GM03348 (cell line): ENCODE data around the gene BMP8A.
A peak's percentile ranks its signal among the peaks of the same experiment; 100 is the strongest.
"Not testable (repeated sequence)": the region's sequence is repeated elsewhere in the genome, so short reads cannot be mapped to it uniquely, and the experiment has no call there.

Experiments
- DNase-seq: peaks from one replicate; pipeline ENCODE4 v3.0.0; 2012; ENCODE audit warnings: low spot score

The BMP8A gene

GRCh38 chr1:39491146-39491921, at the start of gene BMP8A:
BMP8A (plus strand) TSS chr1:39491636; CDS start chr1:39491992, 356 bp downstream.
- DNase-seq = peak; percentile 92

- no peak for DNase-seq
Measured at GRCh38 chr1:39441797-39442196, 49.6 kb upstream of the BMP8A start.

DNA sequence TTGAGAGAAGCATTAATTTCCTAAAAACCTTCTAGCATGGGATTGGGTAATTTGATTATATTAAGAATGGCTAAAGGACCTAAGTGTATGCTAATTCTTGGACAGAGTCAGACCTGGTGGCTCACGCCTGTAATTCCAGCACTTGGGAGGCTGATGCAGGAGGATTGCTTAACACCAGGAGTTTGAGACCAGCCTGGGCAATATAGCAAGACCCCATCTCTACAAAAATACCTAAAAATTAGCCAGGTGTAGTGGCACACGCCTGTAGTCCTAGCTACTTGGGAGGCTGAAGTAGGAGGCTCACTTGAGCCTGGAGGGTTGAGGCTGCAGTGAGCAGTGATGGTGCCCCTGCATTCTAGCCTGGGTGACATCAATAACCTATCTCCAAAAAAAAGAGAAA, 45.9 kb upstream of the BMP8A start:
- no peak for DNase-seq

DNA sequence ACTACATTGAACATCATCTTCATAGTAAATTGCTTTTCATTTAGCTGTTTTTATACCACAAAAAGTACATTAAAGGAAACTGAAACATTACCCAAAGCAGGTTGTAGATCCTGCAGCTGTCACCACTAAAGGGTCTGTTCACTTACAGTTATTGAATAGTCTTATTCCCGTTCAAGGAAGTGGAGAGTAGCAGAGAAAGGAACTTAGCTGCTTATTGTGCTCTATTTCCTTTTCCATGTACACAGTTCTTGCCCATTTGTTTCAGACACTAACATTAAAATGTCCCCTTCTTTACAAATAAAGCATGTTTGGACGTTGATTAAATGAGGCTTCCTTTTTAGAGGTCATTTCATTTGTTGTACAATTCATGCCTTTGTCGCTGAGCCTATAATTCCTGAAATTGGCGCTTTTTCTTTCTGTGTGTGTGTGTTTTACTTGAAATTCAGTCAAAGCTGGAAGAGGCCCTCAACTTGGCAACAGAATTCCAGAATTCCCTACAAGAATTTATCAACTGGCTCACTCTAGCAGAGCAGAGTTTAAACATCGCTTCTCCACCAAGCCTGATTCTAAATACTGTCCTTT, 44.4 kb upstream of the BMP8A start:
- no peak for DNase-seq

GRCh38 chr1:39450041-39450440, 41.4 kb upstream of the BMP8A start:
- not testable (repeated sequence) for DNase-seq

- DNase-seq = no peak
Measured at GRCh38 chr1:39450956-39451606, 40.4 kb upstream of the BMP8A start.

GRCh38 chr1:39452081-39452480, 39.4 kb upstream of the BMP8A start:
- no peak for DNase-seq

DNA sequence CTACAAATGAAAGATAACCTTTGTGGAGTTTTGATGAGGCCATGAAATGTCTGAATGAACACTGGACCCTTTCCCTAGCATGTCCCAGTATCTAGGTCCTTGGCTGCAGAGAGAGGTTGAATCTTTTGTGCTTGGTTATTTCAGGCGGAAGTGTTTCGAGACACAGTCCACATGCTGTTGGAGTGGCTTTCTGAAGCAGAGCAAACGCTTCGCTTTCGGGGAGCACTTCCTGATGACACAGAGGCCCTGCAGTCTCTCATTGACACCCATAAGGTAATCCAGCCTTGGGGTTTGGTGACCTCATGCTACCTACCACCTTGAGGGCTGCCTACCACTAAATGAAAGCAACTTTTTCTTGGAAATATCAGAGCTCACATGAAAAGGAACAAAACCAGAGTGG, 38.9 kb upstream of the BMP8A start:
- no peak for DNase-seq

GRCh38 chr1:39453603-39454002, 37.8 kb upstream of the BMP8A start:
- peak; percentile 37 for DNase-seq

- DNase-seq = no peak
Measured at GRCh38 chr1:39458991-39459390, 32.4 kb upstream of the BMP8A start.

DNA sequence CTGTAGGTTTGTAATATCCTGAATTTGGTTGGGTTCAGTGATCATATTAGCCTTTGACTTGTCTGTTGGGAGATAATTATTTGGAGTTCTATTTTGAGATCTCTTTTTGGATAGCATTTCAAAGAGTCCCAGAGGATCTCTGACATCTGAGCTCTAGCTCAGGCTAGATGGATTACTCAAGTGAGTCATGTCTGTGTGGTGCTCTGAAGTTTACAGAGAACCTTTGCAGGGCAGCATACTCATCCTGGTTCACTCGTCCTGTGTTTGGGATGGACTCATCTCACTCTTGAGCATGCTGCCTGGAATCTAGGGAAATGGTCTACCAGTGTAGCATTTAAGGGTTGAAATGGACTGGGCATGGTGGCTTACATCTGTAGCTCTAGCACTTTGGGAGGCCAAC, 29.4 kb upstream of the BMP8A start:
- DNase-seq = peak; percentile 20

DNA sequence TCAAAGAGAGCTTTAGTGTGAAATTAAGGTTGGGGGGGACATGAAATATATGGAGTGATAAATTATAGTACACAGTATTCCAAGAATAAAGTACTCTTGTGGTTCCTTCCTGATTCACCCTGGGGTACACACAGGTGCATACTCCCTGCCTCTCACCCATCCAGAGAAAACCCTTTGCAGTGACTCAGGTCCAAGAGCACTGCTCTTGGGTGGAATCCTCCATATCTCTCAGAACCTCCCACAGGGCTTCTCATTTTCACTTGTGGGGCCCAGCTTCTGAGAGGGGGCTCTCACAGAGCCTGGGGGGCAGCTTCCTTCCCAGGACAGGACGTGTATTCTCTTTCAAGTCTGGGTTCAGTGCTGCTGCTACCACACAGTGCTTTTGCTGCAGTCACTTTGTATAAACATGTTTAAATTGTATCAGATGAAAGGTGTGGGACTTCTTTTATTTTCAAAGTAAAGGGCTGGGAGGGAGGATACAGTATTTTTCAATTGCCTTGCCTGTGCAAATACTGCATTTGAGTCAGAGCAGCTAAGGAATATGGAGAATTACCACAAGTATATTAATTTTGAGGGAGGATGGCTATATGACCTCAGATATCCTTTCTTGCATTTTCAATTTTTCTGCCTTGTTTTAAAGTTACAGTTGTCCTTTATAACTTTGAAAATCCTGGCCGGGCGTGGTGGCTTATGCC, 24.9 kb upstream of the BMP8A start:
- no peak for DNase-seq

DNA sequence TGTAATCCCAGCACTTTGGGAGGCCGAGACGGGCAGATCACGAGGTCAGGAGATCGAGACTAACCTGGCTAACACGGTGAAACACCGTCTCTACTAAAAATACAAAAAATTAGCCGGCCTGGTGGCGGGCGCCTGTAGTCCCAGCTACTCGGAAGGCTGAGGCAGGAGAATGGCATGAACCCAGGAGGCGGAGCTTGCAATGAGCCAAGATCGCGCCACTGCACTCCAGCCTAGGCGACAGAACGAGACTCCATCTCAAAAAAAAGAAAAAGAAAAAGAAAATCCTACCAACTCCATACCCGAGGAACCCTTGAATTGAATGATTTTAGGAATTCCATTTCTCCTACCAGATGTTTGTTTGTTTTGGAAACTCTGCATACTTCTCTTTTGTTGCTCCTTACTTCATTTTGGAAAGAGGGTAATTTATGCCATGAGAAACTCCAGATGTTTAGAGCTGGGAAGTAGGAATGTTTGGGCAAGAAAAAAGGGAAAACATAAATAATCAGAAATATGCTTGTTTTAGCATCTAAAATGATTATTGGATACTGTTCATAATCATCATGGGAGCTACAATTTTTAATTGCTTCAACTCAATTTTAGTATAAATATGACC, 24.2 kb upstream of the BMP8A start:
- DNase-seq = not testable (repeated sequence)

DNA sequence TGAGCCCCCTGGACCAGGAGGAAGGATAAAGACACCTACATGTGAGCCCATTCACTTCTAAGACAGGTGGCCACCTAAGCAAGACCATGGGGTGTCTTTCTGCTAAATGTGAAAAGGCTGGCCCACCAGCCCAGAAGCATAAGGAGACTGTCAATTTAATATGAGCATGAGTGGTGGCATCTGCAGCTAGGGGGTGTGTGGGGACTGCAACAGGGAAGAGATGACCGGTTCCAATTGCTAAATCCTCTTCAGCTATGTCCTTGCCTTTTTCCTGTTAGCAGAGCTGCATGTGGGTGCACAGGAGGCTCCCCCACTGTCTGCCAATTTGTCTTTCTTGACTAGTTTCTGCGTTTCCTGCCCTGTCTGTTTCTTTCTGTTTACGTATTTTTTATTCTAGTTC, 22.3 kb upstream of the BMP8A start:
- DNase-seq = no peak

DNA sequence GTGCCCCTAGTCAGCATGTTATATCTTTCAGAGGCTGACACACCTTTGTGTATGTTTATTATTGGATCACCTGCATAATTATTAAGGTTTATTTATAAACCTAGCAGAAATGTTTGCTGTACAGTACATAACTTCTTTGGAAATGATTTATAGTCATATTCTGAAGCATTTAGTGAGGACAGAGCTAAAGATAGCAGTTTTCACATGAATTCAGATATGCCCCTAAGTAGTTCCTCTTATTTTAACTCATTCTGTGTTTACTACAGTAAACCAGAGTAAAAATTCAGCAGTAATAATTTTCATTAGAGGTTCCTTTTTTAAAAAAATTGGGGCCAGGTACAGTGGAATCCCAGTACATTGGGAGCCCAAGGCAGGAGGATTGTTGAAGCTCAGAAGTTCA, 21.4 kb upstream of the BMP8A start:
- DNase-seq = no peak

DNA sequence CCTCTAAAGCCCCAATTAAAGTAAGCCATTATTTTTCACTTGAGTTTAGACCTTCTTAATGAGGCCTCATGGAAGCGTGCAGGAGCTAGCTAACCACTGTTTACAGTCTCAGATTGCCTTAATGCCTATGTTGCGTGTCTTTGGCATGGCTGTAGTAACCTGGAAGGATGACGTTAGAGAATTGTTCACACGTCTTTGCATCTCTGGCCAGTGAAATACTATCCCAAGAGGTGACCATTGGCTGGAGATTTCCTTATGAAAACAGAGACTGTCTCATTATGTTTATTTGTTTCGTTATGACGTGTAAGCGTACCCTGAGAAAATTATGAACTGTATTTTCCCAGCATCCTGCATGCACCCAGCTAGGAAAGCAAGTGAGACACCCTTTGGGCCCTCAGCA, 18.6 kb upstream of the BMP8A start:
- no peak for DNase-seq

GRCh38 chr1:39473324-39473723, 18.1 kb upstream of the BMP8A start:
- no peak for DNase-seq

GRCh38 chr1:39474810-39475209, 16.6 kb upstream of the BMP8A start:
- no peak for DNase-seq

DNA sequence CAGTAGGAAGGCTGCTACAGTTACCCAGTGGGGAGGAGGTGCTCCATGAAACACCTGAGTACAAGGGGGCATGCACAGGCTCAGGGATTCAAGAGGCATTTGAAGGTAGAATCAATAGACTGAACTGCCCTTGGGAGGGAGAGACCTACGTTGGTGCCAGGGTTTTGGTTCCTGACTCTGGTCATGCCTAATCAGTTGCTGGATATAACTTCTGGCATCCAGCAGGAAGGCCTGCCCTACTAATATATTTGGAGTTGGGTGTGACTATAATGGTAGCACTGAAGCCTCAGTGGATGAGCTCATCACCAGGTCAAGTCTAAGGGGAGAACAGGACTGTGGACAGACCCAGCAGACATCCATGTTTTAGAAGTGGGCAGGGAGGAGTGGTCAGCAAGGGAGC, 15.9 kb upstream of the BMP8A start:
- DNase-seq = not testable (repeated sequence)

- DNase-seq = peak; percentile 37
Measured at GRCh38 chr1:39478126-39478915, 13.1 kb upstream of the BMP8A start.

DNA sequence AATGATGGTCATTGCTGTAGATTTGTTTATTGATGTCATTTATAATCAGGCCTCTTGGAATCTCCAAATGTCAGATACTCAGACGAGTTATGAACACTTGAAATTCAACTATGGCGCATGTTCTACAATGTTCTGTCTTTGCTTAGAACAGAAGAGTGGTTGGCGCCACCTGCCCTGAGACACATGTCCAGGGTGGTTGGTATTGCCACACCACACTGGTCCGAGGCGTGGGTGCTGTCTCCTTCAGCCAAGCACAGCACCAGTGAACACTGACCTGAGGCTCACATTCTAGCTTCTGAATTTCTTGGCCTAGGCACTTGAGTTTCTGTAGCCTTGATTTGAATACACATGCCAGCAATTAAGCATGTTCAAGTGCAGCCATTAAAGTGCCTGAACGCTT, 10.1 kb upstream of the BMP8A start:
- DNase-seq = no peak

DNA sequence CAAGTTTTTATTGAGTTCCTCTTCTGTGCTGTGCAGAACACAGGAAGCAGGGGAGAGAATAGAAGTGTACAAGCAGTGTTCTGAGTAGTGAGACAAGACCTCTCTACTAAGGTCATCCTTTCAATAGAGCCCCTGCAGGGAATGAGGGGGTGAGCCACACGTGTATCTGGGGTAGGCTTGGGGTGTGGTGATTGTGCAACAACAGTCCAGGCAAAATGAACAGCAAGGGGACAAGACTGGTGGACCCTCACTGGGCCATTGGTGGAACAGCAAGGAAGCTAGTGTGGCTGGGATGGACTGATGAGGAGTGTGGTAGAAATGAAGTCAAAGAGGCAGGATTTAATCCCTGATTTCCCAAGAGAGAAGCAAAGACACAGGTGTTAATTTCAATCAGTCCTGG, 8.2 kb upstream of the BMP8A start:
- no peak for DNase-seq
